Type B pancreatic cell (in vitro differentiated cells): ENCODE results near the gene ISM1. TPM values are rescaled to one million over a fixed set of nuclear protein-coding genes. Genes with fewer than 3 reads are reported as not detected.

ENCODE experiments used
- DNase-seq: peaks from one replicate; pipeline ENCODE4 v3.0.0; 2021; ENCODE audit warnings: mixed read lengths; ENCODE audit not compliant: unreplicated experiment; ENCODE audit errors: extremely low spot score
- H3K27ac Mint-ChIP-seq: 2 replicates; pipeline ENCODE4 v1.8.0; 2021; ENCODE audit warnings: mild to moderate bottlenecking, mixed read lengths
- H3K27me3 Mint-ChIP-seq: 2 replicates; pipeline ENCODE4 v1.8.0; 2021; ENCODE audit warnings: mixed read lengths
- H3K36me3 Mint-ChIP-seq: 2 replicates; pipeline ENCODE4 v1.8.0; 2021; ENCODE audit warnings: mixed read lengths
- H3K4me1 Mint-ChIP-seq: one replicate; pipeline ENCODE4 v1.8.0; 2021; ENCODE audit warnings: mixed read lengths; ENCODE audit not compliant: unreplicated experiment
- H3K4me3 Mint-ChIP-seq: 2 replicates; pipeline ENCODE4 v1.8.0; 2021; ENCODE audit warnings: mild to moderate bottlenecking, mixed read lengths
- H3K9me3 Mint-ChIP-seq: 2 replicates; pipeline ENCODE4 v1.8.0; 2021; ENCODE audit warnings: mixed read lengths
- CTCF ChIP-seq: fragments of 200-600 bp; sonication (generic); conservative IDR thresholded peaks from 2 replicates; pipeline ENCODE4 v1.5.0; 2021; ENCODE audit warnings: antibody characterized with exemption, mild to moderate bottlenecking
- total RNA-seq: library from RNA; stranded (reverse); gene quantifications from 2 replicates; pipeline ENCODE4 v1.2.1, GENCODE V29; 2021; ENCODE audit warnings: low replicate concordance

Gene ISM1
- total RNA-seq, 1 donor from 2014 or later, result 9.0 TPM

- H3K4me3 Mint-ChIP-seq, result no peak overlapping the region
- no peaks in the 10 kb centered on the region for H3K9me3 Mint-ChIP-seq
- H3K27me3 Mint-ChIP-seq, result no peaks in the 10 kb centered on the region
- TF ChIP-seq CTCF, result no peak
- no peak for DNase-seq
- peaks cover 15% of the 10 kb centered on the region for H3K4me1 Mint-ChIP-seq
- H3K36me3 Mint-ChIP-seq, result peaks cover under 1% of the 10 kb centered on the region
- no peak overlapping the region for H3K27ac Mint-ChIP-seq
Observed at GRCh38 chr20:13291157-13291556, 70.1 kb downstream of the ISM1 start.

GRCh38 chr20:13292201-13292885 lies 71.3 kb downstream of the ISM1 start:
- no peak overlapping the region for H3K27ac Mint-ChIP-seq
- H3K4me1 Mint-ChIP-seq, result peaks cover 15% of the 10 kb centered on the region
- DNase-seq, result no peak
- H3K4me3 Mint-ChIP-seq, result no peak overlapping the region
- H3K36me3 Mint-ChIP-seq, result peaks cover 3% of the 10 kb centered on the region
- H3K9me3 Mint-ChIP-seq, result no peaks in the 10 kb centered on the region
- H3K27me3 Mint-ChIP-seq, result no peaks in the 10 kb centered on the region
- no peak for TF ChIP-seq CTCF

GRCh38 chr20:13294522-13294921 lies 73.4 kb downstream of the ISM1 start:
- no peak for TF ChIP-seq CTCF
- Mint-ChIP-seq H3K9me3 (no peaks in the 10 kb centered on the region), H3K4me1 (peaks cover 9% of the 10 kb centered on the region)

GRCh38 chr20:13295637-13296036 lies 74.6 kb downstream of the ISM1 start:
- Mint-ChIP-seq H3K4me3 (no peak overlapping the region), H3K36me3 (peaks cover 3% of the 10 kb centered on the region), H3K4me1 (peaks cover 9% of the 10 kb centered on the region), H3K9me3 (no peaks in the 10 kb centered on the region), H3K27me3 (no peaks in the 10 kb centered on the region), H3K27ac (no peak overlapping the region)
- no peak for TF ChIP-seq CTCF
- no peak for DNase-seq

More at GRCh38 chr20:13294522-13294921, 73.4 kb downstream of the ISM1 start:
- Mint-ChIP-seq H3K27ac (no peak overlapping the region), H3K27me3 (no peaks in the 10 kb centered on the region), H3K36me3 (peaks cover 3% of the 10 kb centered on the region), H3K4me3 (no peak overlapping the region)
- DNase-seq, result no peak

- no peak overlapping the region for H3K27ac Mint-ChIP-seq
- peaks cover 3% of the 10 kb centered on the region for H3K36me3 Mint-ChIP-seq
- no peaks in the 10 kb centered on the region for H3K27me3 Mint-ChIP-seq
- H3K9me3 Mint-ChIP-seq, result no peaks in the 10 kb centered on the region
- no peak for TF ChIP-seq CTCF
- DNase-seq, result no peak
- no peak overlapping the region for H3K4me3 Mint-ChIP-seq
- H3K4me1 Mint-ChIP-seq, result peaks cover 9% of the 10 kb centered on the region
Observed at GRCh38 chr20:13296070-13296469, 75.0 kb downstream of the ISM1 start.
